Bronchial epithelial cell (primary cell): Measurements from ENCODE around the gene TWIST1. TPM values are rescaled to one million over a fixed set of nuclear protein-coding genes. Genes with fewer than 3 reads are reported as not detected.

ENCODE experiments used
- DNase-seq: peaks from one replicate; pipeline ENCODE4 v3.0.0-alpha.2; 2010; ENCODE audit warnings: low read depth
- FAIRE-seq: peaks from 2 replicates; lab custom pipeline; 2011; peaks lifted over from hg19 to GRCh38; lab: Jason Lieb, UNC
- H3K27me3 ChIP-seq: 2 replicates; pipeline ENCODE4 v1.5.1; 2011; ENCODE audit warnings: low read length; ENCODE audit not compliant: control insufficient read depth, insufficient read depth
- H3K36me3 ChIP-seq: 2 replicates; pipeline ENCODE4 v1.5.1; 2011; ENCODE audit warnings: low read length; ENCODE audit not compliant: control insufficient read depth, insufficient read depth
- H3K4me3 ChIP-seq: 2 replicates; pipeline ENCODE4 v1.5.1; 2011; ENCODE audit warnings: mild to moderate bottlenecking, low read depth, low read length, control low read depth
- total RNA-seq: library from RNA; depleted of rRNA; stranded (reverse); fragments of >200 nt; gene quantifications from 2 replicates; pipeline ENCODE4 v1.2.1, GENCODE V29; 2014
- TF ChIP-seq, protein P1 (sequence below): IDR thresholded peaks from 2 replicates; pipeline ENCODE4 v1.5.1; 2011; ENCODE audit warnings: mild to moderate bottlenecking, moderate library complexity, low read length, control low read depth, inconsistent platforms; ENCODE audit not compliant: insufficient read depth, severe bottlenecking

TWIST1 gene
- total RNA-seq, 1 donor from 2014 or later = 23.7 TPM

DNA sequence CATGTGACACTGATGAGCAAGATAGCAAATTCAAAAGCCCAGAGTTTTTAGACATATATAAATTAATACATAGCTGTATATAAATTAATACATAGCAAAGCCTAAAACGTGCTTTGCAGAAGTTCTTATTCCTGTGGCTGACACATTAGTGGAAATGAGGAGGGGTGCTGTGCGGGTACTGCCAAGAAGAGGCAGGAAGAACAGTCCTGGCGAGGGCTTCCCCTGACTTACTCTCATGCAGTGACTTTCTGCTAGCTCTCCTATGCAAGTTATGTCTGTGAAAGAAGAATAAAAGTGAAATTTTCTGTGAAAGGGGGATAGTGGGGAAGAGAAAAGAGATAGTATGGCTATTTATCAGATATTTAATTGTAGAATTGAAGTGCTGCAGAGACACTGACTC, 27.6 kb downstream of the TWIST1 start:
- DNase-seq (no peak), FAIRE-seq (no peak)
- H3K27me3 ChIP-seq = no peaks in the 10 kb centered on the region
- H3K4me3 ChIP-seq = no peak overlapping the region
- TF ChIP-seq, protein P1, sequence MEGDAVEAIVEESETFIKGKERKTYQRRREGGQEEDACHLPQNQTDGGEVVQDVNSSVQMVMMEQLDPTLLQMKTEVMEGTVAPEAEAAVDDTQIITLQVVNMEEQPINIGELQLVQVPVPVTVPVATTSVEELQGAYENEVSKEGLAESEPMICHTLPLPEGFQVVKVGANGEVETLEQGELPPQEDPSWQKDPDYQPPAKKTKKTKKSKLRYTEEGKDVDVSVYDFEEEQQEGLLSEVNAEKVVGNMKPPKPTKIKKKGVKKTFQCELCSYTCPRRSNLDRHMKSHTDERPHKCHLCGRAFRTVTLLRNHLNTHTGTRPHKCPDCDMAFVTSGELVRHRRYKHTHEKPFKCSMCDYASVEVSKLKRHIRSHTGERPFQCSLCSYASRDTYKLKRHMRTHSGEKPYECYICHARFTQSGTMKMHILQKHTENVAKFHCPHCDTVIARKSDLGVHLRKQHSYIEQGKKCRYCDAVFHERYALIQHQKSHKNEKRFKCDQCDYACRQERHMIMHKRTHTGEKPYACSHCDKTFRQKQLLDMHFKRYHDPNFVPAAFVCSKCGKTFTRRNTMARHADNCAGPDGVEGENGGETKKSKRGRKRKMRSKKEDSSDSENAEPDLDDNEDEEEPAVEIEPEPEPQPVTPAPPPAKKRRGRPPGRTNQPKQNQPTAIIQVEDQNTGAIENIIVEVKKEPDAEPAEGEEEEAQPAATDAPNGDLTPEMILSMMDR = no peak
- no peaks in the 10 kb centered on the region for H3K36me3 ChIP-seq

- TF ChIP-seq, protein P1 = no peak
- FAIRE-seq (no peak), DNase-seq (no peak)
- Histone ChIP-seq H3K4me3 (no peak overlapping the region), H3K27me3 (no peaks in the 10 kb centered on the region), H3K36me3 (no peaks in the 10 kb centered on the region)
Measured at GRCh38 chr7:19089378-19089777, 28.1 kb downstream of the TWIST1 start.

DNA sequence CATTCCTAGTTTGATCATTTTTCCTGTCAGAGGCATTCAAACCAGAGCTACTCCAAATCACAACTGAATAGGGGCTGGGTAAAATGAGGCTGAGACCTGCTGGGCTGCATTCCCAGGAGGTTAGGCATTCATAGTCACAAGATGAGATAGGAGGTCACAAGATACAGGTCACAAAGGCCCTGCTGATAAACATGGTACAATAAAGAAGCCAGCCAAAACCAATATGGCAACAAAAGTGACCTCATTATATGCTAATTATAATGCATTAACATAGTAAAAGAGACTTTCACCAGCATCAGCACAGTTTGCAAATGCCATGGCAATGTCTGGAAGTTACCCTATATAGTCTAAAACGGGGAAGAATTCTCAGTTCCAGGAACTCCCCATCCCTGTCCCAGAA, 37.3 kb downstream of the TWIST1 start:
- peak; percentile 0 for DNase-seq
- no peak for FAIRE-seq
- Histone ChIP-seq H3K4me3 (no peak overlapping the region), H3K36me3 (no peaks in the 10 kb centered on the region), H3K27me3 (no peaks in the 10 kb centered on the region)
- TF ChIP-seq, protein P1 = no peak

- FAIRE-seq (no peak), DNase-seq (peak; percentile 49)
- TF ChIP-seq, protein P1 = no peak
- Histone ChIP-seq H3K36me3 (no peaks in the 10 kb centered on the region), H3K27me3 (no peaks in the 10 kb centered on the region), H3K4me3 (no peak overlapping the region)
Measured at GRCh38 chr7:19079066-19079465, 38.4 kb downstream of the TWIST1 start.

GRCh38 chr7:19069842-19070241, 47.6 kb downstream of the TWIST1 start:
- FAIRE-seq = no peak

DNA sequence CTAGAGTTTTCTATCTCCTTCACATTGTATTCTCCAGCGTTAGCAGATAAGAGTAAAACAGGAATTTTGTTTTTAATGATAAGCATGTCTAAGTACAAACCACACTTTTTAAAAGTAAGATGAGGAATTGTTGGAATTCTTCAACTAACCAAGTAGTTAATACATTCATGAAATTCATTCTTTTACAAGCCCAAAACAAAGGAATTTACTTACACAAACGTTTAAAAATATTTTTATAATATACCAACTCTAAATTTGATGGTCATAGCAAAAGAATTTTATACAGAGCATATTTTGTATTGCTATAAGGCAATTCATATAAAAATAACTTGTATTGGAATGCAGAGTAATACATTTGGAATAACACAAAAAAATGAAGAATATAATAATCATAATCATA, 51.3 kb downstream of the TWIST1 start:
- H3K36me3 ChIP-seq = no peaks in the 10 kb centered on the region
- no peak overlapping the region for H3K4me3 ChIP-seq
- no peaks in the 10 kb centered on the region for H3K27me3 ChIP-seq
- no peak for FAIRE-seq
- no peak for DNase-seq
- TF ChIP-seq, protein P1 = no peak

More at GRCh38 chr7:19069842-19070241, 47.6 kb downstream of the TWIST1 start:
- H3K4me3 ChIP-seq = no peak overlapping the region
- peak; percentile 18 for DNase-seq
- H3K27me3 ChIP-seq = no peaks in the 10 kb centered on the region
- TF ChIP-seq, protein P1 = peak; percentile 15
- no peaks in the 10 kb centered on the region for H3K36me3 ChIP-seq

Other genes with a start within 250 kb of the TWIST1 start
- gene FERD3L, start 27.8 kb upstream of the TWIST1 start, total RNA-seq = not detected in 2 replicates